IMR-90 (cell line): ENCODE results near the gene ZMIZ1. TPM values are rescaled to one million over a fixed set of nuclear protein-coding genes. Genes with fewer than 3 reads are reported as not detected.

Experiments used
- ATAC-seq: fragments of 200-7000 bp; cut with Tn5 transposase; 2 replicates; pipeline ENCODE4 v1.9.1; 2020; ENCODE audit warnings: low read depth, mild to moderate bottlenecking, moderate library complexity
- BruUV-seq: library from RNA; stranded (reverse); fragments of 400-500 nt; replicated peaks from 2 replicates; lab custom pipeline; 2021; lab: Mats Ljungman, UMichigan
- CTCF ChIA-PET: fragments of 300-600 bp; formaldehyde crosslinking; extraction: SDS; loops from one replicate; lab custom pipeline; 2021; ENCODE audit warnings: antibody characterized with exemption; lab: Yijun Ruan, JAX
- POLR2A ChIA-PET: fragments of 300-600 bp; sonication (Branson Sonifier 250); formaldehyde crosslinking; loops from one replicate; lab custom pipeline; 2022; ENCODE audit warnings: antibody characterized with exemption; ENCODE audit not compliant: unreplicated experiment; lab: Charles Lee
- DNase-seq: peaks from one replicate; pipeline ENCODE4 v3.0.0; 2013
- H2AFZ ChIP-seq: replicated peaks from 2 replicates; pipeline ENCODE3; 2013; ENCODE audit warnings: low read length, mild to moderate bottlenecking; ENCODE audit not compliant: poor library complexity
- H2AK5ac ChIP-seq: 2 replicates; pipeline ENCODE4 v1.6.1; 2013; ENCODE audit warnings: low read depth, low read length, inconsistent platforms
- H2AK9ac ChIP-seq: replicated peaks from 2 replicates; pipeline ENCODE3; 2013; ENCODE audit warnings: mild to moderate bottlenecking, low read depth, low read length, moderate library complexity; ENCODE audit not compliant: poor library complexity
- H2BK120ac ChIP-seq: 2 replicates; pipeline ENCODE4 v1.6.1; 2013; ENCODE audit warnings: low read depth, low read length, inconsistent platforms
- H2BK15ac ChIP-seq: 3 replicates; pipeline ENCODE4 v1.6.1; 2013; ENCODE audit warnings: low read depth, low read length, inconsistent platforms
- H2BK20ac ChIP-seq: 2 replicates; pipeline ENCODE4 v1.6.1; 2013; ENCODE audit warnings: low read depth, mild to moderate bottlenecking, inconsistent platforms, low read length, moderate library complexity
- H2BK5ac ChIP-seq: 2 replicates; pipeline ENCODE4 v1.6.1; 2013; ENCODE audit warnings: mild to moderate bottlenecking, low read depth, low read length, inconsistent platforms; ENCODE audit not compliant: poor library complexity, severe bottlenecking
- H3K14ac ChIP-seq: replicated peaks from 2 replicates; pipeline ENCODE4 v1.6.1; 2013; ENCODE audit warnings: low read depth, low read length, inconsistent platforms
- H3K18ac ChIP-seq: 2 replicates; pipeline ENCODE4 v1.6.1; 2013; ENCODE audit warnings: low read depth, low read length, control low read depth
- H3K23ac ChIP-seq: 2 replicates; pipeline ENCODE4 v1.6.1; 2013; ENCODE audit warnings: low read depth, low read length, inconsistent platforms
- H3K27ac ChIP-seq: 2 replicates; pipeline ENCODE4 v1.5.1; 2013; ENCODE audit warnings: mild to moderate bottlenecking, control low read depth, low read length; ENCODE audit not compliant: insufficient read depth
- H3K27me3 ChIP-seq: 2 replicates; pipeline ENCODE4 v1.6.1; 2013; ENCODE audit warnings: low read length; ENCODE audit not compliant: control insufficient read depth, insufficient read depth
- H3K36me3 ChIP-seq: 2 replicates; pipeline ENCODE4 v1.6.1; 2013; ENCODE audit warnings: low read length, mixed read lengths; ENCODE audit not compliant: control insufficient read depth, insufficient read depth
- H3K4ac ChIP-seq: 2 replicates; pipeline ENCODE4 v1.6.1; 2013; ENCODE audit warnings: low read depth, low read length, inconsistent platforms
- H3K4me1 ChIP-seq: 2 replicates; pipeline ENCODE4 v1.6.1; 2013; ENCODE audit warnings: low read length, mixed read lengths; ENCODE audit not compliant: control insufficient read depth, insufficient read depth
- H3K4me2 ChIP-seq: 2 replicates; pipeline ENCODE4 v1.6.1; 2013; ENCODE audit warnings: low read depth, mild to moderate bottlenecking, control low read depth, low read length, moderate library complexity
- H3K4me3 ChIP-seq: 2 replicates; pipeline ENCODE4 v1.5.1; 2013; ENCODE audit warnings: low read depth, mild to moderate bottlenecking, control low read depth, low read length, moderate library complexity; ENCODE audit not compliant: insufficient read depth
- H3K56ac ChIP-seq: 2 replicates; pipeline ENCODE4 v1.6.1; 2013; ENCODE audit warnings: low read length, inconsistent platforms; ENCODE audit not compliant: insufficient read depth; ENCODE audit errors: extremely low read depth
- H3K79me1 ChIP-seq, 2 experiments: 2 replicates each; pipeline ENCODE4 v1.6.1; 2013; ENCODE audit warnings: low read length in 2 of 2, inconsistent platforms in 1 of 2, low read depth in 1 of 2
- H3K9ac ChIP-seq: 2 replicates; pipeline ENCODE4 v1.6.1; 2013; ENCODE audit warnings: low read depth, low read length, control low read depth
- H3K9me1 ChIP-seq: 2 replicates; pipeline ENCODE4 v1.6.1; 2013; ENCODE audit warnings: low read length, inconsistent platforms; ENCODE audit not compliant: insufficient read depth
- H3K9me3 ChIP-seq: 2 replicates; pipeline ENCODE4 v1.6.1; 2013; ENCODE audit warnings: low read length; ENCODE audit not compliant: control insufficient read depth, insufficient read depth
- H4K20me1 ChIP-seq: 2 replicates; pipeline ENCODE4 v1.6.1; 2013; ENCODE audit warnings: low read length, inconsistent platforms; ENCODE audit not compliant: insufficient read depth
- H4K5ac ChIP-seq: 2 replicates; pipeline ENCODE4 v1.6.1; 2013; ENCODE audit warnings: mild to moderate bottlenecking, low read depth, low read length, control low read depth
- H4K8ac ChIP-seq, 2 experiments: 2 replicates each; pipeline ENCODE4 v1.6.1; 2013; ENCODE audit warnings: low read depth in 2 of 2, low read length in 2 of 2, control low read depth in 1 of 2, inconsistent platforms in 1 of 2
- H4K91ac ChIP-seq: 2 replicates; pipeline ENCODE4 v1.6.1; 2013; ENCODE audit warnings: low read depth, low read length, inconsistent platforms; ENCODE audit not compliant: insufficient read depth
- FOS ChIP-seq: fragments of 150-350 bp; IDR thresholded peaks from 2 replicates; pipeline ENCODE4 v1.6.1; 2016; ENCODE audit warnings: low read depth, low read length
- MAFK ChIP-seq: IDR thresholded peaks from 2 replicates; pipeline ENCODE4 v1.6.1; 2012; ENCODE audit warnings: low read depth, low read length, improper control_type of control experiment
- RCOR1 ChIP-seq: IDR thresholded peaks from 2 replicates; pipeline ENCODE4 v1.6.1; 2012; ENCODE audit warnings: mild to moderate bottlenecking, low read length, improper control_type of control experiment; ENCODE audit not compliant: insufficient replicate concordance
- WGBS, 2 experiments: methylation state at CpG; one replicate each; pipeline versions ENCODE4 v1.1.5 to v1.1.7; 2013; ENCODE audit warnings: missing lambda C conversion rate in 2 of 2; ENCODE audit not compliant: insufficient read length in 1 of 2; ENCODE audit errors: extremely low coverage in 2 of 2; 5-methylcytosine and 5-hydroxymethylcytosine counted together
- dilution Hi-C: fragments of 300-500 bp; cut with HindIII; formaldehyde crosslinking; loops from one replicate; pipeline ENCODE4 v1.14.3; 2018; ENCODE audit warnings: low sequenced_read_pairs; ENCODE audit not compliant: unreplicated experiment
- in situ Hi-C: fragments of 300-500 bp; cut with MboI; formaldehyde crosslinking; loops from 3 replicates; pipeline ENCODE4 v1.14.3; 2019; ENCODE audit warnings: low sequenced_read_pairs, inconsistent platforms, mixed read lengths
- intact Hi-C: fragments of 100-400 bp; cut with micrococcal nuclease; formaldehyde crosslinking; loops from 2 replicates; pipeline ENCODE4 v1.10.0; 2022
- polyA plus RNA-seq, 3 experiments: library from polyadenylated mRNA; depleted of rRNA; stranded (reverse); fragments of >200 nt; gene quantifications; 2 replicates each; pipeline ENCODE4 v1.2.3, GENCODE V29; 2012; ENCODE audit warnings: low replicate concordance in 1 of 3
- total RNA-seq: library from RNA; depleted of rRNA; stranded (reverse); fragments of >200 nt; gene quantifications from 2 replicates; pipeline ENCODE4 v1.2.3, GENCODE V29; 2012

Gene ZMIZ1
- total and polyA plus RNA-seq, 2 of the 4 experiments (the other 2 are of a cell fraction) = 6.6 to 48.7 TPM

GRCh38 chr10:79023240-79024162 is 45.3 kb upstream of the ZMIZ1 start (continued):
- no peak for TF ChIP-seq RCOR1
- no peak for TF ChIP-seq MAFK

GRCh38 chr10:79024296-79024695 is 44.5 kb upstream of the ZMIZ1 start:
- no peak overlapping the region for H3K18ac ChIP-seq
- H3K4me2 ChIP-seq = no peak overlapping the region
- no peak overlapping the region for H4K91ac ChIP-seq
- H3K79me1 ChIP-seq = no peaks in the 10 kb centered on the region
- H2BK5ac ChIP-seq = no peak overlapping the region
- H3K9me3 ChIP-seq = no peaks in the 10 kb centered on the region
- CTCF ChIA-PET = no interaction called here
- WGBS, 2 experiments = 80% methylated on average over 4 of the region's 6 CpGs; no CpG with 5 or more reads in 1 of the 2 experiments
- H3K27ac ChIP-seq = no peak overlapping the region
- dilution Hi-C loops = no loop called here
- peaks cover 11% of the 10 kb centered on the region for H3K27me3 ChIP-seq
- intact Hi-C loops = no loop called here
- no peak overlapping the region for H4K5ac ChIP-seq
- H3K4me3 ChIP-seq = no peak overlapping the region
- POLR2A ChIA-PET = no interaction called here
- H3K9ac ChIP-seq = no peak overlapping the region
- H2AFZ ChIP-seq = no peak overlapping the region
- H2AK9ac ChIP-seq = no peak overlapping the region
- no peak overlapping the region for H3K56ac ChIP-seq
- H3K23ac ChIP-seq = no peak overlapping the region
- H2BK15ac ChIP-seq = no peak overlapping the region
- H3K9me1 ChIP-seq = peaks cover 4% of the 10 kb centered on the region; the same call in 1 of the 2 replicates
- H4K20me1 ChIP-seq = no peaks in the 10 kb centered on the region; the same call in 1 of the 2 replicates
- no peaks in the 10 kb centered on the region; the same call in 1 of the 2 replicates for H3K4me1 ChIP-seq
- no peaks in the 10 kb centered on the region for H3K36me3 ChIP-seq
- H2BK20ac ChIP-seq = no peak overlapping the region
- TF ChIP-seq MAFK (no peak), FOS (no peak)
- in situ Hi-C loops = no loop called here
- no peak overlapping the region for H3K14ac ChIP-seq
- no peak overlapping the region for H3K4ac ChIP-seq
- H4K8ac ChIP-seq = no peak overlapping the region
- ATAC-seq (no peak), DNase-seq (no peak)
- H2BK120ac ChIP-seq = no peak overlapping the region
- no peak overlapping the region for H2AK5ac ChIP-seq
- no TSS peak for BruUV-seq
